MCF 10A (cell line): ENCODE results near the gene HDAC6. TPM values are rescaled to one million over a fixed set of nuclear protein-coding genes. Genes with fewer than 3 reads are reported as not detected.

Experiments
- BruUV-seq: library from RNA; stranded (reverse); fragments of 400-500 nt; replicated peaks from 2 replicates; lab custom pipeline; 2021; lab: Mats Ljungman, UMichigan
- CTCF ChIA-PET: fragments of 300-600 bp; sonication (Branson Sonifier 250); formaldehyde crosslinking; extraction: SDS; loops from one replicate; lab custom pipeline; 2021; ENCODE audit warnings: antibody characterized with exemption, inconsistent platforms; lab: Yijun Ruan, JAX
- POLR2A ChIA-PET: fragments of 300-600, 350-650 bp; sonication (Branson Sonifier 250); formaldehyde crosslinking; extraction: SDS; loops from one replicate; lab custom pipeline; 2020; ENCODE audit warnings: antibody characterized with exemption, inconsistent platforms; lab: Yijun Ruan, JAX
- DNase-seq: peaks from one replicate; pipeline ENCODE4 v3.0.0-alpha.2; 2018; ENCODE audit not compliant: unreplicated experiment
- H3K27ac Mint-ChIP-seq: one replicate; pipeline ENCODE4 v1.8.0; 2022; ENCODE audit warnings: mild to moderate bottlenecking, low read depth, mixed read lengths; ENCODE audit not compliant: unreplicated experiment
- H3K27me3 Mint-ChIP-seq: one replicate; pipeline ENCODE4 v1.8.0; 2022; ENCODE audit warnings: mixed read lengths; ENCODE audit not compliant: insufficient read depth, unreplicated experiment
- H3K36me3 Mint-ChIP-seq: one replicate; pipeline ENCODE4 v1.8.0; 2022; ENCODE audit warnings: mild to moderate bottlenecking, moderate library complexity, mixed read lengths; ENCODE audit not compliant: insufficient read depth, unreplicated experiment
- H3K4me1 Mint-ChIP-seq: one replicate; pipeline ENCODE4 v1.8.0; 2022; ENCODE audit warnings: mixed read lengths; ENCODE audit not compliant: insufficient read depth, unreplicated experiment
- H3K4me3 Mint-ChIP-seq: one replicate; pipeline ENCODE4 v1.8.0; 2022; ENCODE audit warnings: mild to moderate bottlenecking, moderate library complexity, mixed read lengths; ENCODE audit not compliant: unreplicated experiment
- H3K9me3 Mint-ChIP-seq: one replicate; pipeline ENCODE4 v1.8.0; 2022; ENCODE audit warnings: mixed read lengths; ENCODE audit not compliant: unreplicated experiment
- intact Hi-C: fragments of 100-400 bp; cut with micrococcal nuclease; formaldehyde crosslinking; loops from 2 replicates; pipeline ENCODE4 v1.14.1; 2022
- total RNA-seq: library from RNA; stranded (reverse); gene quantifications from 2 replicates; pipeline ENCODE4 v1.2.3, GENCODE V29; 2022
- TF ChIP-seq, protein P1 (sequence below): fragments of 200-600 bp; IDR thresholded peaks from one replicate; pipeline ENCODE4 v1.8.0; 2022; ENCODE audit warnings: antibody characterized with exemption, mild to moderate bottlenecking; ENCODE audit not compliant: unreplicated experiment

The HDAC6 gene
- total RNA-seq, 1 experiment from 2014 or later: 45.1 TPM

DNA sequence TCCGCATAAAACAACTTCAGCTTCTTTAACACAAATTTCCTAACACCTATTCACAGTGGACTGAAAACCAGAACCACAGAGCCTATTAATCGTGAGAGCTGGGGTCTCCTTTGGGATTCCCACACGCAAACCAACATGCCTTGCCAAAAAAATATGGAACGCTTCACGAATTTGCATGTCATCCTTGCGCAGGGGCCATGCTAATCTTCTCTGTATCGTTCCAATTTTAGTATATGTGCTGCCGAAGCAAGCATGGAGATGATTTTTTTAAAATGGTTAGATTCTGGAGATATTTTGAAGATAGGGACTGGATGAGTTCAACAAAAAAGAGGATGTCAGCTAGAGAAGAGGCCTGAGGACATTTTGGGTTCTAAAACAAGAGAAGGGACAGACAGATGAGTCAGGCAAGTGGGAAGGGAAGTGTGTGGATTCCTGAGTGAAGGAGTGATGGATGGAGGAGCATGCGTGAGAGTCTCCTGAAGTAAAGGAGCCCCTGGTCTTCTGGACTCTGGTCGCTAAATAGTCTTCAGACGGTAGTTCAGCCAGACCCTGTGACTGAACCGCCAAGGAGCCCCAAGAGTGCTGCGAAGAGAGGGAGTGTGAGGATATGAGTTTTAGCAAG is 24.9 kb upstream of the HDAC6 start:
- H3K27me3 Mint-ChIP-seq: peaks cover 21% of the 10 kb centered on the region
- no peaks in the 10 kb centered on the region for H3K36me3 Mint-ChIP-seq
- DNase-seq: no peak
- no peak overlapping the region for H3K4me3 Mint-ChIP-seq
- no peaks in the 10 kb centered on the region for H3K4me1 Mint-ChIP-seq
- TF ChIP-seq, protein P1, sequence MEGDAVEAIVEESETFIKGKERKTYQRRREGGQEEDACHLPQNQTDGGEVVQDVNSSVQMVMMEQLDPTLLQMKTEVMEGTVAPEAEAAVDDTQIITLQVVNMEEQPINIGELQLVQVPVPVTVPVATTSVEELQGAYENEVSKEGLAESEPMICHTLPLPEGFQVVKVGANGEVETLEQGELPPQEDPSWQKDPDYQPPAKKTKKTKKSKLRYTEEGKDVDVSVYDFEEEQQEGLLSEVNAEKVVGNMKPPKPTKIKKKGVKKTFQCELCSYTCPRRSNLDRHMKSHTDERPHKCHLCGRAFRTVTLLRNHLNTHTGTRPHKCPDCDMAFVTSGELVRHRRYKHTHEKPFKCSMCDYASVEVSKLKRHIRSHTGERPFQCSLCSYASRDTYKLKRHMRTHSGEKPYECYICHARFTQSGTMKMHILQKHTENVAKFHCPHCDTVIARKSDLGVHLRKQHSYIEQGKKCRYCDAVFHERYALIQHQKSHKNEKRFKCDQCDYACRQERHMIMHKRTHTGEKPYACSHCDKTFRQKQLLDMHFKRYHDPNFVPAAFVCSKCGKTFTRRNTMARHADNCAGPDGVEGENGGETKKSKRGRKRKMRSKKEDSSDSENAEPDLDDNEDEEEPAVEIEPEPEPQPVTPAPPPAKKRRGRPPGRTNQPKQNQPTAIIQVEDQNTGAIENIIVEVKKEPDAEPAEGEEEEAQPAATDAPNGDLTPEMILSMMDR: no peak
- ChIA-PET POLR2A (no interaction called here), CTCF (no interaction called here)
- intact Hi-C loops: no loop called here
- BruUV-seq: no TSS peak
- no peak overlapping the region for H3K27ac Mint-ChIP-seq
- H3K9me3 Mint-ChIP-seq: peaks cover 18% of the 10 kb centered on the region

DNA sequence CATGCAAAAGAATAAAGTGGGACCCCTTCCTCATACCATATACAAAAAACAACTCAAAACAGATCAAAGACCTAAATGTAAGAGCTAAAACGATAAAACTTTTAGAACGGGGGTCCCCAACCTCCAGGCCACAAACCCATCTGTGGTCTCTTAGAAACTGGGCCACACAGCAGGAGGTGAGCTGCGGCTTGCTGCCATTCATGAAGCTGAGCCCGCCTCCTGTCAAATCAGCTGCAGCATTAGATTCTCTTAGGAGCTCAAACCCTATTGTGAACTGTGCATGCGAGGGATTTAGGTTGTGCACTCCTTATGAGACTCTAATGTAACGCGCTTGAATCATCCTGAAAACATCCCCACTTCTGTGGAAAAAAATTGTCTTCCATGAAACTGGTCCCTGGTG is 22.5 kb upstream of the HDAC6 start:
- Mint-ChIP-seq H3K27ac (no peak overlapping the region), H3K4me3 (no peak overlapping the region), H3K9me3 (peaks cover 18% of the 10 kb centered on the region), H3K27me3 (peaks cover 21% of the 10 kb centered on the region), H3K4me1 (no peaks in the 10 kb centered on the region), H3K36me3 (no peaks in the 10 kb centered on the region)
- intact Hi-C loops: no loop called here
- no TSS peak for BruUV-seq
- no peak for DNase-seq
- CTCF ChIA-PET: no interaction called here
- POLR2A ChIA-PET: interaction anchor here (0.7 to 1.4 kb wide), 2 partner anchors 10 to 1198 kb away, joined by 3 read pairs; no protein-coding TSS in a partner anchor
- TF ChIP-seq, protein P1: no peak

DNA sequence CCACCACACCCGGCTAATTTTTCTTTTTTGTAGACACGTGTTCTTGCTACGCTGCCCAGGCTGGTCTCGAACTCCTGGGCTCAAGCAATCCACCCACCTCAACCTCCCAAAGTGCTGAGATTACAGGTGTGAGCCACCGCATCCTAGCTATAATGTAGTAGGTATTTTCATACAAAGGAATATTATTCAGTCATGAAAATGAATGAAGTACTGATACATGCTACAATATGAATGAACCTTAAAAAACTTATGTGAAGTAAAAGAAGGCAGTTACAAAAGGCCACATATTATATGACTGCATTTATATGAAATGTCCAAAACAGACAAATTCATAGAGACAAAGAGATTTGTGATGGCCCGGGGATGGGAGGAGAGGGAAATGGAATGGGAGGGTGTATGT is 20.2 kb upstream of the HDAC6 start:
- ChIA-PET POLR2A (no interaction called here), CTCF (interaction anchor here (0.7 kb wide), 1 partner anchor 51 kb away, joined by 3 read pairs; no protein-coding TSS in a partner anchor)
- Mint-ChIP-seq H3K27me3 (peaks cover 16% of the 10 kb centered on the region), H3K4me1 (no peaks in the 10 kb centered on the region), H3K4me3 (no peak overlapping the region), H3K9me3 (peaks cover 11% of the 10 kb centered on the region), H3K36me3 (no peaks in the 10 kb centered on the region), H3K27ac (no peak overlapping the region)
- intact Hi-C loops: no loop called here
- no peak for DNase-seq
- TF ChIP-seq, protein P1: no peak
- BruUV-seq: no TSS peak

DNA sequence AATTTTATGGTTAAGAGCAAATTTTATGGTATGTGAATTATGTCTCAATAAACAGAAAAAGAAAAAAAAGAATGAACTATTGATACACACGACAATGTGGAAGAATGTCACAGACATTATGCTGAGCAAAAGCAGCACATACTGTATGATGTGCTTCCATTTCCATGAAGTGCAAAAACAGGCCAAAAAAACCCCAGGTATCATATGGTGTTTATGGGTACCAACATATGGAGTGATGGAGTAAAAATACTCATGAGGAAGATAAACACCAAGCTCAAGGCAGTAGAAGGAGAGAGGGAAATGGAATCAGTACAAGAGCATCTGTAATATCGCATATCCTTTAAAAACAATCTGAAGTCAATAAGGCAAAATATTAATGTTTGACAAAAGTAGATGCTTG is 19.7 kb upstream of the HDAC6 start:
- Mint-ChIP-seq H3K36me3 (no peaks in the 10 kb centered on the region), H3K27ac (no peak overlapping the region), H3K4me1 (no peaks in the 10 kb centered on the region), H3K9me3 (peaks cover 6% of the 10 kb centered on the region), H3K4me3 (no peak overlapping the region), H3K27me3 (peaks cover 16% of the 10 kb centered on the region)
- TF ChIP-seq, protein P1: no peak
- ChIA-PET POLR2A (no interaction called here), CTCF (interaction anchor here (0.7 kb wide), 1 partner anchor 51 kb away, joined by 3 read pairs; no protein-coding TSS in a partner anchor)
- no peak for DNase-seq
- intact Hi-C loops: no loop called here
- no TSS peak for BruUV-seq
